ENCODE measurements around the gene APC. TPM values are rescaled to one million over a fixed set of nuclear protein-coding genes. Genes with fewer than 3 reads are reported as not detected.

The APC gene
- total RNA-seq, 6 experiments from 2014 or later = 51.9 to 69.2 (median 53.9) TPM

DNA sequence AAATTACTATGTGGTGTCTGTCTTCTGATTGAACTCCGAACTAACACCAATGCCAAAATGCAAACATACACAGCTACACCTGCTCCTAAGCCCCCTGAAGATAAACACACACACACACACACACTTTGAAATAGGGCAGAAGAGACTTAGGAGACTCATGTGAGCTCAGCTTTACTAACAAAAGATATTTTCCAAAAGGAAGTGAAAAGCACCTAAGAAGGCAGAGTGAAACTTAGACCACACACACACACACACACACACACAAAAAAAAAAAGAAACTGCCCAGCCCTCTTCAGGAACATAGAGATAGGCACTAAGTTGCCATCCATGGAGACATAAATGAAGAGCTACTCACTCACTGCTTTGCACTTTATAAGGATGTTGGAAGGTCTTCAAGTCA lies 45.2 kb upstream of the APC start:
- TF ChIP-seq, protein P1, sequence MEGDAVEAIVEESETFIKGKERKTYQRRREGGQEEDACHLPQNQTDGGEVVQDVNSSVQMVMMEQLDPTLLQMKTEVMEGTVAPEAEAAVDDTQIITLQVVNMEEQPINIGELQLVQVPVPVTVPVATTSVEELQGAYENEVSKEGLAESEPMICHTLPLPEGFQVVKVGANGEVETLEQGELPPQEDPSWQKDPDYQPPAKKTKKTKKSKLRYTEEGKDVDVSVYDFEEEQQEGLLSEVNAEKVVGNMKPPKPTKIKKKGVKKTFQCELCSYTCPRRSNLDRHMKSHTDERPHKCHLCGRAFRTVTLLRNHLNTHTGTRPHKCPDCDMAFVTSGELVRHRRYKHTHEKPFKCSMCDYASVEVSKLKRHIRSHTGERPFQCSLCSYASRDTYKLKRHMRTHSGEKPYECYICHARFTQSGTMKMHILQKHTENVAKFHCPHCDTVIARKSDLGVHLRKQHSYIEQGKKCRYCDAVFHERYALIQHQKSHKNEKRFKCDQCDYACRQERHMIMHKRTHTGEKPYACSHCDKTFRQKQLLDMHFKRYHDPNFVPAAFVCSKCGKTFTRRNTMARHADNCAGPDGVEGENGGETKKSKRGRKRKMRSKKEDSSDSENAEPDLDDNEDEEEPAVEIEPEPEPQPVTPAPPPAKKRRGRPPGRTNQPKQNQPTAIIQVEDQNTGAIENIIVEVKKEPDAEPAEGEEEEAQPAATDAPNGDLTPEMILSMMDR (IDR thresholded peaks at IDR 0.05) = no peak
- DNase-seq = no peak
- Mint-ChIP-seq H3K36me3 (ENCODE audit: low read depth) (no peaks in the 10 kb centered on the region), H3K27me3 (ENCODE audit: insufficient read depth) (peaks cover 5% of the 10 kb centered on the region), H3K9me3 (no peaks in the 10 kb centered on the region), H3K27ac (no peak overlapping the region), H3K4me3 (no peak overlapping the region), H3K4me1 (ENCODE audit: low read depth) (peaks cover 63% of the 10 kb centered on the region)

DNA sequence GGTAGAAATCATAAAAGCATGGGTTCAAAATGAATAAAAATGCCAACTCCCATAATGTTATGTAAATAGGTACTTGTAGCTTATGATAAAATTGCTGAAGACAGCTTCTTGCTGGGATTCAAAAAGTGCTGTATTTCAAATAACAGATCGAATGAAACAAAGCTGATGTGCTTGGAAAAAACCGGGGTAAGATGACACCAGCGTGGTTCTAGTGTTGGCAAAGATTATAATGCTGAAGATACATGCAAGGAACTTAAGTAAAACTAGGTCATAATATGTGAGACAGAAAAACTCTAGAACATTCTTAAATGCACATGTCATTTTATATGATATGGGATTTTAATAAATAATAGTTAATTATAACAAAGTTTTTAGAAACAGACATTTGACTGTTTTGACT lies 44.4 kb upstream of the APC start:
- DNase-seq = no peak
- Mint-ChIP-seq H3K36me3 (ENCODE audit: low read depth) (no peaks in the 10 kb centered on the region), H3K4me3 (no peak overlapping the region), H3K27me3 (ENCODE audit: insufficient read depth) (peaks cover 5% of the 10 kb centered on the region), H3K9me3 (no peaks in the 10 kb centered on the region), H3K27ac (no peak overlapping the region), H3K4me1 (ENCODE audit: low read depth) (peaks cover 64% of the 10 kb centered on the region)
- TF ChIP-seq, protein P1 (IDR thresholded peaks at IDR 0.05) = no peak

DNA sequence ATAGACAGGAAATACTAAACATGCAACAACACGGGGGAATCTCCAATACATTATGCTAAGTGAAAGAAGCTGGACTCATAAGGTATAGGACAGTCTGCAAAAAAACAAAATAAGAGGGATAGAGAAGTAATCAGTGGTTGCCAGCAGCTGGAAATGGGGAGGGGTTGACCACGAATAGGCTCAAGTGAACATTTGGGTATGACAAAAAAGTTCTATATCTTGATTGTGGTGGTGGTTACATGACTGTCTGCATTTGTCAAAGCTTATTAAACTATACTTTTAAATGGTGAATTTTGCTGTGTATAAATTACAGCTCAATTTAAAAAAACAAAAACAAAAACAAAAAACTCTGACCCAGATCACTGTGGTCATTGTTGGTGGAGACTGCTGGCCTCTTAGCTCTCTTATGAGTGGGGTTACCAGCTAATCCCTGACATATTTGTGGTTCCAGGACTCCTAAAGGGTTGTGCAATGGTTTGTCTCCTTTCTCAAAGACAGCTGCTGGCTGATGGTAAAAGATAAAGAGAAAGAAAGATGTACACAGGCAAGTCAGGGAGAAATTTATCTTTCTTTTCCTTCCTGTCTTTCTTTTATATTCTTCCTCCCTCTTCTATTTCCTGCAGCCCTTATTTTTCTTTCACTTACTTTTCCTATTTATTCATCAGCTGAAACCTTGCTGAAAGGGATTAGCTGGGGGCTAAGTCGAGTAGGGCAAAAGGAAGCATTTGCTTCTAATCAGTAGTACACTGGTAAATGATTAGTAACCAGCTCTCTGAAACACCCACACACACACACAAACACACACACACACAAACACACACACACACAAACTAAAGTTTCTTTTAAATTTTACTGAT lies 42.6 kb upstream of the APC start:
- peak overlapping the region; percentile 34 for H3K27ac Mint-ChIP-seq
- H3K9me3 Mint-ChIP-seq = no peaks in the 10 kb centered on the region
- DNase-seq = peak; percentile 84
- peaks cover 5% of the 10 kb centered on the region for H3K27me3 Mint-ChIP-seq (ENCODE audit: insufficient read depth)
- TF ChIP-seq, protein P1 (IDR thresholded peaks at IDR 0.05) = no peak
- H3K36me3 Mint-ChIP-seq (ENCODE audit: low read depth) = no peaks in the 10 kb centered on the region
- peak overlapping the region; percentile 68 for H3K4me3 Mint-ChIP-seq
- H3K4me1 Mint-ChIP-seq (ENCODE audit: low read depth) = peaks cover 46% of the 10 kb centered on the region

DNA sequence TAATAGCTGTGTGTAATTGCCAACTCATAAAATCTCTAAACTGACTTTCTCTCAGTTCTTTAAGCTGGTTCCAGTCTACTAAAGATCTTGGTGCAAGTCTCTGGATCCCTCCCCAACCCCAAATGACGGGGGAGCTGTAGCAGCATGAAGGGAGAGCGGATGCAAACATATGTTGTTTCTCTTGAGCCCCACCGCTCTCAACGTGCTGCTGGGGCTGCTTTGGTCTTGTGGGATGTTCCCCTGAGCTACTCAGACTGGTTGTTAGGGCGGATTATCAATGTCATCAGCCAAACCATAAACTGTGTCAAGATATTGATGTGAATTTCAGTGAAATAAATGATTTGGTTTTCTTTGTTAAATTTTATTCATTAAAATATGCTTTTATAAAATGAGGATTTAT lies 40.9 kb upstream of the APC start:
- TF ChIP-seq, protein P1 (IDR thresholded peaks at IDR 0.05) = no peak

DNA sequence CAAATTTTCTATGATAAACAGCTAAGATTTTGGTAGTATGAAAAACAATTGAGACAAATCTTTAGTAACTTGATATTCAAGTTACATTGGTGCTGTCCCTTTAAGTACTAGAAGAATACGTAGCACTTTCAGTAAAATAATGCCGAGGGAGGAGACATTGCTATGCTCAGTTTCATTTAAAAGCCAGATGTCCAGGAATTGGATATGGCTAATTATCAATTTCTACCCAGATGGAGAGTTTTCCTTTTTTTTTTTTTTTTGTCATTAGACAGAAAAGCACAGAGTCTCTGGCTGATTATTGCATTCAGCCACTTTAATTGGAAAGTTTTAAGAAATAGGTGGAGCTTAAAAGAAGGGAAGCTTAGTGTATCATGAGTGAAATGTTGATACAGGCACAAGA lies 40.4 kb upstream of the APC start:
- H3K27me3 Mint-ChIP-seq (ENCODE audit: insufficient read depth) = no peaks in the 10 kb centered on the region; the same call in none of the 2 replicates
- no peaks in the 10 kb centered on the region for H3K36me3 Mint-ChIP-seq (ENCODE audit: low read depth)
- peak overlapping the region; percentile 32; the same call in 1 of the 2 replicates for H3K4me3 Mint-ChIP-seq
- peaks cover 38% of the 10 kb centered on the region for H3K4me1 Mint-ChIP-seq (ENCODE audit: low read depth)
- TF ChIP-seq, protein P1 (IDR thresholded peaks at IDR 0.05) = no peak
- DNase-seq = no peak
- H3K9me3 Mint-ChIP-seq = no peaks in the 10 kb centered on the region
- no peak overlapping the region for H3K27ac Mint-ChIP-seq

More for the DNA sequence above, 40.9 kb upstream of the APC start:
- Mint-ChIP-seq H3K27me3 (ENCODE audit: insufficient read depth) (no peaks in the 10 kb centered on the region; the same call in none of the 2 replicates), H3K9me3 (no peaks in the 10 kb centered on the region), H3K36me3 (ENCODE audit: low read depth) (no peaks in the 10 kb centered on the region), H3K27ac (no peak overlapping the region), H3K4me1 (ENCODE audit: low read depth) (peaks cover 38% of the 10 kb centered on the region), H3K4me3 (no peak overlapping the region)
- no peak for DNase-seq

All from HFFc6 (cell line).